NAMALWA (cell line): ENCODE results near the gene BMP8B.
"Not testable (repeated sequence)": the region's sequence is repeated elsewhere in the genome, so short reads cannot be mapped to it uniquely, and the experiment has no call there.

Experiments used
- DNase-seq: peaks from one replicate; pipeline ENCODE4 v3.0.0-alpha.2; 2015; ENCODE audit warnings: low spot score

BMP8B gene, protein sequence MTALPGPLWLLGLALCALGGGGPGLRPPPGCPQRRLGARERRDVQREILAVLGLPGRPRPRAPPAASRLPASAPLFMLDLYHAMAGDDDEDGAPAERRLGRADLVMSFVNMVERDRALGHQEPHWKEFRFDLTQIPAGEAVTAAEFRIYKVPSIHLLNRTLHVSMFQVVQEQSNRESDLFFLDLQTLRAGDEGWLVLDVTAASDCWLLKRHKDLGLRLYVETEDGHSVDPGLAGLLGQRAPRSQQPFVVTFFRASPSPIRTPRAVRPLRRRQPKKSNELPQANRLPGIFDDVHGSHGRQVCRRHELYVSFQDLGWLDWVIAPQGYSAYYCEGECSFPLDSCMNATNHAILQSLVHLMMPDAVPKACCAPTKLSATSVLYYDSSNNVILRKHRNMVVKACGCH

DNA sequence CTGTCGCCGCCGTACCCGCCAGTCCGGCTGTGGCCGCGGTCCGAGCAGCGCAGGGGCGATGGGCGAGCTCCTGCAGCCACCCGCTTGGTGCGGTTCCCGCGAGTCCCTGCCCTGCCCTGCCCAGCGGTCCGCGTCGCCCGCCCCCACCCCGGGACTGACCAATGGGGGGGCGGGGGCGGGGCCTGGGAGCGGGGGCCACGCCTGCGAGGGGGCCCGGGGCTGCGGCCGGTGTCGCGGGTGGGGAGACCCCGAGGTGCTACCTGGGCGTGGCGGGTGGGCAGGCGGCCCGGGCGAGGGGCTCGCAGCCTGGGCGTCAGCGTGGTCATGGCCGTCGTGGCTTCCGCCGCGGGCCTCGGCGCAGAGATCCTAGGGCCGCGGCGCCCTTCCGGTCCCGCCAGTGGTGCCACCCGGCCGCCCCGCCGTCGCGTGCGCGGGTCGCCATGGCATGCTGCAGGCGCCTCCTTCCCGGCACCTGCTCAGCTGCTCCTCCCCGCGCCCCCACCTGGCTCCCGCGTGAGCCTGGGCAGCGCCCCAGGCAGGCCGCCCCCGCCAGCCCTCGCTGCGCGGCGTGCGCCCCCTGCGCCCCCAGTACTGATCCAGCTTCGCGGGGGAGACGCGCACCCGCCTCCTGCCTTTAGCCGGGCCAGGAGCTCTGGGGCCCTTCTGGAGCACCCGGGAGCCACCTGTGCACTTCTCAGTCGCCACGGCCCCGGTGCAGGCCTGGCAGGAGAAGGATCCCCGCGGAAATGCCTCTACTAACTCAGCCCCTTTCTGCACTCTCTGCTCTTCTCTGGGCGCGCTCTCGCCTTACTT lies at the start of gene BMP8B:
TSS of gene BMP8B (minus strand) at position 108 of the 813 bp plus-strand sequence. CDS start 380 bp downstream, outside the sequence.
- no peak for DNase-seq

DNA sequence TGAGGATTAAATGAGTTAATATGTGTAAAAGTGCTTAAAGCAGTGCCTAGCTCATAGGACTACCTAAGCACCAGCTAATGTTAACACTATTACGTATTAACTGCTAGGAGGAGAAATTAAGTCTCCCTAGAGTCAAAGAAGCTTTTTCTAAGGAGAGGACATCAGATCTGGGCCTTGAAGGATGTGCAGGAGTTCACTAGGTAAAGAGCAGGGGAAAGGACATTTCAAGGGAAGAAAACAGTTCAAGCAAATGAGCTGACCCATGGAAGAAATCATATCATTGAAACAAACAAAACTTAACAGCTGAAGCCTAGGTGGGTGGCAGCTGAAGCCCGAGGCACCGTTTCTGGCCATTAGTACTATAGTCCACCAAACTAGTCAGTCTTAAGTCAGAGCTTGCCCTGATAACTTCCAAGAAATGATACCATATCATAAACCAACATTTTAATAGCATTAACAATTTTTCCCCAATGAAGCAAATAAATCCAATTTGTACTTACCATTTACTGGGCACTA lies 48.0 kb upstream of the BMP8B start:
- no peak for DNase-seq

DNA sequence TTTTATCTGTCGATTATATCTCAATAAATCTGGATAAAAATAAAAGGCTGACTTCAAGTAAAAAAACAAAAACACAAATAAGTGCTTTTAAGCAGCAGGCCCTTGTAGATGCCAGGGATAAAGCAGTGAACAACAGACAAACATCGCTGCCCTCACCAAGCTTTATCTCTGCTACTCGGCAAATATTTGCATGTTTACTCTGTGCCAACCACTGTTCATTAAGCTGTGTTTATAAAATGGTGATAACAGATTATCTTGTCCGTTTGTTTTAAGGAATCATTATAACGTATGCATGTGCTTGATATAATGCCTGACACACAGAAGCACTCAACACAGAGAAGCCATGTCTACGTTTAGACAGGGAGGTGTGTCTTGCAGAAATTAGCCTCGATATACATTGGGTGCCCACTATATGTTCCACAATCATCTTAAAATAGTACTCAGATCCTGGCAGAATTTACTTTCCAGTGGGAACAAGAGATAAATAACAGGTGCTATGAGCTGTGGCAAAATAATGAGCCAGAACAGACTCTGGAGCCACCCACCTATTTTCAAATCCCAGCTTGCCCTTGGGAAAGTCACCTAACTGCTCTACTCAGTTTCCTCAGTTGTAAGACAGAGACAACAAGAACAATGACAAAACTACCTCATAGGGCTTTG lies 47.4 kb upstream of the BMP8B start:
- no peak for DNase-seq

DNA sequence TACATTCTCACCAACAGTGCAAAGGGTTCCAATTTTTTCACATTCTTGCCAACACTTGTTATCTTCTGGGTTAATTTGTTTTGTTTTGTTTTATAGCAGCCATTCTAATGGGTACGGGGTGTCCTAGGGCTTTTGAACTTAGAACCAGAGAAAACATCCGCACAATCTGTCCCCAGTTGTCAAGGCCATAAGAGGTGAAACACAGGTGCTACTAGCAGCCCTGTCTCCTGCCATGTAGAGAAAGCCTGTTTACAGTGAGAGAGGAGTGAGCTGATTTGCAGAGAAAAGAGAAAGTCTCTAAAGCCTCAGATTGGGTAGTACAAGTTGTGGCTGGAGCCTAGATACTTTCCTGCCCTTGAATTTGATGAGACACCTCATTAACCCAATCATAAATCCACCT lies 46.4 kb upstream of the BMP8B start:
- no peak for DNase-seq

DNA sequence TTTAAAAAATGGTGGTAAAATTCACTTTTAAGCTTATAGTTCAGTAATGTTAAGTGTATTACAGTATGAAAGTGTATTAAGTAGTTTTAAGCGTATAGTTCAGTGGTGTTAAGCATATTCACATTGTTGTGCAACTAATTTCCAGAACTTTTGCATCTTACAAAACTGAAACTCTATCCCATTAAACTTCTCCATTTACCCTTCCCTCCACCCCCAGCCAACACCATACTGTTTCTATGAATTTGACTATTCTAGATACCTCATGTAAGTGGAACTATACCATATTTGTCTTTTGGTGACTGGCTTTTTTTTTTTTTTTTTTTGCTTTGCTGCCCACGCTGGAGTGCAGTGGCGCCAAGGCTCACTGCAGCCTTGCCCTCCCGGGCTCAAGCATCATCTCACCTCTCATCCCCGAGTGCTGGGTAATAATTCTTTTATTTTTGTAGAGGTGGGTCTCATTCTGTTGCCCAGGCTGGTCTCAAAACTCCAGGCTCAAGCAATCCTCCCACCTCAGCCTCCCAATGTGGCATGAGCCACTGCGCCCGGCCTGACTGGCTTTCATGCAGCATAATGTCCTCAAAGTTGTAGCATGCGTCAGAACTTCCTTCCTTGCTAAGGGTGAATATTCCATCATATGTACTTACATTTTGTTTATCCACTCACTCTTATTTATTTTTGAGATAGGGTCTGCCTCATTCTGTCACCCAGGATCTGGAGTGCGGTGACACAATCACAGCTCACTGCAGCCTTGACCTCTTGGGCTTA lies 45.1 kb upstream of the BMP8B start:
- DNase-seq = no peak

DNA sequence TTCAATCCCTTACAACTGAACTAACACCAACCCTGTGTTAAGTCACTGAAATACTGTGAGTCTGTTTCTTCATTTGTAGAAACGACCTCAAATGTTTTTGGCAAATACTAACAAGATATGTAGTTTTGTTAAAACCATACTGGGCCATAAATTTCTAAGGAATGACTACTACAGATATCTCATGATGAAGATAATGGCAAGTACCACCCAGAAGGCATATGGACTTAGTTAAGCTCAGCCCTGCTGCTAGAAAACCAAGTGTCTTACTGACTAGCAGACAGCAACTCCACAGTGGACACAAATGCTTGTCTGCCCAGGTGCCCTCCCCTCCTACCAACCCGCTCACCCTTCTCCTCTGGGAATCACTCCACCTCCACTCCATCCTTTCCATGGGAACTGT lies 44.5 kb upstream of the BMP8B start:
- no peak for DNase-seq

DNA sequence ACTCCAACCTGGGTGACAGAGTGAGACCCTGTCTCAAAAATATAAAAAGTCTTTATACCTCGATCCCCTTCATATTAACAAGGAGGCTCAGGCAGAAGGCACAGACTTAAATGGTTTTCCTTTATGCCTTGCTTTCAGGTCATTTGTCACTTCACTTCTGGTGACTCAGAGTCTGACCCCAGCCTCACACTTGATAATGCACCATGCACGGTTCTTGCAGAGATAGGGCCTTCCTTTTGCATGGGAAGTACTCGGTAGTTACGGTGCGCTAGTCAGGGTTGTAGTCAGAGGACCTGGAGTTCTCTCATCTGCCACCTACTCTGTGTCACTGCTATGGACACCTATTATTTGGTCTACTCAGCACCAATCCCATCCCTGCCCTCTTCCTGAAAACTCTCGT lies 43.6 kb upstream of the BMP8B start:
- no peak for DNase-seq

DNA sequence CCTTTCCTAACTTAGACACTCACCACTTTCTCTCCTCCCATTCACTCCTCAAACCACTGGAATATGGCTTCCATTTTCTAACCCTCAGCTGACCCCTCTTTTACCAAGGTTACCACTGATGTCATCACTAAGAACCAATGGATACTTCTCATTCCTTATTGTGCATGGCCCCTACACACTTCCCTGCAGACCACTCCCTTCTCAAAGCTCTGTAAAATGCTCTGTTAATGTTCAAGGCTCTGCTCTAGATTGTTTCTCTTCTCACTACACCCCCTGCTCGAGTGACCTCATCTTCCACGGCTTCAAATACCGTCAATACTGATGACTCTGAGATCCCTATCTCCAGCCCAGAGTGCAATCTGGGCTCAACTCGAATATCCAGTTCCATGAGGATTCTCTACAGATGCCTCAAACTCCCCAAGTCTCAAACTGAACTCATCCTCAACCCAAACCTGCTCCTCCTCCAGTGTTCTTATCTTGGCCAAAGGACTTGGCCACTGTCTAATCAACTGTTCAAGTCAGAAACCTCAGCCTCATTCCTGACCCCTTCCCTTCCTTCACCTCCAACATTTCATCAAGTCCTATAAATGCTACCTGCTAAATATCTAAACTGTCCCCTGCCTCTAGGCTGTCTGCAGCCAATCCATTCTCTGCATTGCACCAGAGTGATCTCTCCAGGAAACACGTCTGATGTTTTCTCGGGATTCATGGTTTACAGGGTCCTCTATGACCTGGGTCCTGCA lies 41.3 kb upstream of the BMP8B start:
- DNase-seq = no peak

DNA sequence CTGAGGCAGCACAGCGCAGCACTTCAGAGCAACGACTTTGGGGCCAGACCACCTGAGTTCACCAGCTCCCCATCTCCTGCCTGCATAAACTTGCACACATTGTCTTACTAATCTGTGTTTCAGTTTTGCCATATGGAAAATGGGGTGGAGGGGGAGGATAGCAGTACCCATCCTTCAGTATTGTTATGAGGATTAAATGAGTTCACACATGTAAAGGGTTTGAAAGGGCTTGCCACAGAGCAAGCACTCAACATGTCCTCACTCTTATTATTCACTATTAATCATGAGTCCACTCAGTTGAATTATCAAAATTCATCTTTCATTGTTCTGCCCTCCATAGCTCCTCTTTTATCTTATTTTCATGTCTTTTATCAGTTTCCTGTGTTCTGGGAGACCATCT lies 40.1 kb upstream of the BMP8B start:
- no peak for DNase-seq

DNA sequence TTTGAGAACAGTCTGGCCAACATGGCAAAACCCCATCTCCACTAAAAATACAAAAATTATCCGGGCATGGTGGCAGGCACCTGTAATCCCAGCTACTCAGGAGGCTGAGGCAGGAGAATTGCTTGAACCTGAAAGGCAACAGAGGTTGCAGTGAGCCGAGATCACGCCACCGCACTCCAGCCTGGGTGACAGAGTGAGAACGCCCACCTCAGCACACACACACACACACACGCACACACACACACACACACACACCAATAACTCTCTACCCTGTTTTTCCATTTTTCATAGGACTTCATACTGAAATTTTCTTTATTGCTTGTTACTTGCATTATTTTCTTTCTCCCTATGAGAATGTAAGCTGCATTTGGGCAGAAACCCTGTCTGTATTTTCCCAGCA lies 39.6 kb upstream of the BMP8B start:
- not testable (repeated sequence) for DNase-seq

DNA sequence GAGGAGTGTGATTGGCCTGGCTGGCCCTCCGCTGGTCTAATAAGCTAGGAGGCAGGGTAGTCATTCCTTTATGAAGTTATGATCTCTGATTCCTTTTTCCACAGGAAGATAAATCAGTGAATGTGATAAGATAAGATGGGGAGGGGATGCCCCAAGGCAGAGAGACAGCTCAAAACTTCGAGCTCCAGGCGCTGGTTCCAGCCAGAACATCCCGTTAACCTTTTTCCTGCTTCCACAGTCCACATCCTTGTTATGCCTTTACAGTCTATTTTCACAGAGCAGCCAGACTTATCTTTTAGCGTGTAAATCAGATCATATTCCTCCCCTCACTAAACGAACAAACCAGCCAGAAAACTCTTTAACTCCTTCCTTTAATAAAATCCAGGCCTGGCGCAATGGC lies 38.5 kb upstream of the BMP8B start:
- no peak for DNase-seq

DNA sequence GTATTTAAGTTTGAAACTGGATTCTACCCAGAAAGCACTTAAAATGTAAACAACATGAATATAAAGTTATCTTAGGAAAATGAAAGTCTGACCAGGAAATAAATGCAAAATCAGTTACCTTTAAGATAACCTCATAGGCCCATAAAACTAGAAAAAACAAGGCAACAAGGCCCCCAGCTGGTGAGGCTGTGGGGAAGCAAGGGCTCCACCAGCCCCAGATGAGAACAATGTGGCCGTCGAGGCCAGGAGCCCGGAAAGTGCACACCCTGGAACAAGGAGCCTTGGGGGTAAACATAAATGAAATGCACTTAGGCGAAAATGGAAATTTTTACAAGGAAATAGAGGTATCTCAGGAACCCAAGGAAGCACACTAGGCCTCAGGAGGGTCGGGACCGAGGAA lies 37.9 kb upstream of the BMP8B start:
- DNase-seq = peak; percentile 40

DNA sequence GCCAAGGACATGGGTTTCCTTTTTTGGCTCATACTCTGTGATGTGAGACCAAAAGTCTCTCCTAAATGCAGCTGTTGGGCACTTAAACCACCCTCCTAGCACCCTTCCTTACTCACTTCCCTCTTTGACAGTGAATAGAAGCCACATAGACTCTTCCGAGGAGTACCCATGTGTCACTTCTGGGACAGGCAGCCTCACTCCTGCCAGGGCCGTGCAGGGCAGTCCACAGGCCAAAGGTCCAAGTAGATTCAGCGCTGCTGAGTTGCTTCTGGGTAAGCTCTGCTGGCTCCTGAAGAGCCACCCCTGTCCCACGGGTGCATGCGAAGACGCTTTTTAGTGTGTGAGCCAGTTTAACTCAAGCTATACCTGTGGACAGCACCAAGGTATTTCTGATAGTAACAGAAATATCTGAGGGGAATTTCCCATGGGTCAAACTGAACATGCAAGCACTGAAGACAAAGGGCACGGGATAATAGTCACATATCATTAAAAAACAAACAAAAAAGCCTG lies 36.8 kb upstream of the BMP8B start:
- peak; percentile 32 for DNase-seq

DNA sequence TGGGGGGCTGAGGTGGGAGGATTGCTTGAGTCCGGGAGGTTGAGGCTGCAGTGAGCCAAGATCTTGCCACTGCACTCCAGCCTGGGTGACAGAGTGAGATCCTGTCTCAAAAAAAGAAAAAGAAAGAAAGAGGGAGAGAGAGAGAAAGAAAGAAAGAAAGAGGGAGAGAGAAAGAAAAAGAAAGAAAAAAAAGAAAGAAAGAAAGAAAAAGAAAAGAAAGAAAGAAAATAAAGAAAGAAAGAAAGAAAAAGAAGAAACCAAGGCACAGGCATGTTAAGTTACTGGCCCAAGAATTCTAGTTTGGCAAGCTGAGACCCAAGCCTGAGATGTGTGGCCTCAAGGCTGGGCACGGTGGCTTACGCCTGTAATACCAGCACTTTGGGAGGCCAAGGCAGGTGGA lies 34.8 kb upstream of the BMP8B start:
- not testable (repeated sequence) for DNase-seq

DNA sequence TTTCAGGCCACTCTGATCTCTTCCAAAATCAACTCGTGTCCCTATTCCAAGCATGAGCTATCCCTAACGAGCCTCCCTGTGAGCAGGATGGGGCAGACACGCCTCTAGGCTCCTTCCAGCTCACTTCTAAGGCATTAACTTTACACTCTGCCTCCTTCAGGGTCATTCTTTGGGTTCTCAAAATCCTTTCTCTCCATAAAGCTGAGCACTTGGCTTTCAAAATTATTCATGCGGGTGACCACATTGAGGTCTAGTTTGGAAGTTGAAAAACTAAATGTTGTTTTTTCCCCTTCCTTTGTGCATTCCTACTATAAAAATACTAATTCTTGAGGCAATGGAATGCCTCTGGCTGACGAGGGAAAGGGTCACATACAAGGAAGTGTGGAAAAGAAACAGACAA lies 33.5 kb upstream of the BMP8B start:
- no peak for DNase-seq

DNA sequence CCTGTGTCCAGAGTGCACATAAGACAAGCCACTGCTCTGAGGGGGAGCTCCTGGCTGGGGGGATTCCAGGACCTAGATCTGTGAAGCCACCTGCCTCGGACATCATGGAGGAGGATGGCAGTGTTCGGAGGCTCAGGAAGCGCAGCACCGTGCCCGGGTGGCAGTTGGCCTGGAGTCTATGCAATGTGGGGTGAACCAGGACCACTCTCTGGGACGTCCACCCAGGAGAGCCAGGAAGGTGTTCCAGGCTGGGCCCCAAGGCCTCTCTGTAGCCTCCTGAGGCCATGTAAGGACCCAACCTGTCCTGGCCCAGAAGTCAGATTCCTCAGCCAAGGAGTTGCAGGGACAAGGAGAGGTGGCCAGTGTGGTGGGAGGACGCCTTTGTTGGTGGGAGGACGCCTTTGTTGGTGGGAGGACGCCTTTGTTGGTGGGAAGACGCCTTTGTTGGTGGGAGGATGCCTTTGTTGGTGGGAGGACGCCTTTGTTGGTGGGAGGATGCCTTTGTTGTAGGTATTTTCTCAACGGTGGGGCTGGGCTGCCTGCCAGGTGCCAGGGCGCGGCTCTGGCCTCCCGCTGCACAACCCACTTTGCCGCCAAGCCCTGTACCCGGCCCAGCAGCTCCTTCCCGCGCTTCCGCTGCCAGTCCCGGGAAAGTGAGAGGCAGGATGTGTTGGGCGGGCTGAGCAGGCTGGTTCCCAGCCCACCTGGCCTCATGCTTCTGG lies 30.6 kb upstream of the BMP8B start:
- no peak for DNase-seq

DNA sequence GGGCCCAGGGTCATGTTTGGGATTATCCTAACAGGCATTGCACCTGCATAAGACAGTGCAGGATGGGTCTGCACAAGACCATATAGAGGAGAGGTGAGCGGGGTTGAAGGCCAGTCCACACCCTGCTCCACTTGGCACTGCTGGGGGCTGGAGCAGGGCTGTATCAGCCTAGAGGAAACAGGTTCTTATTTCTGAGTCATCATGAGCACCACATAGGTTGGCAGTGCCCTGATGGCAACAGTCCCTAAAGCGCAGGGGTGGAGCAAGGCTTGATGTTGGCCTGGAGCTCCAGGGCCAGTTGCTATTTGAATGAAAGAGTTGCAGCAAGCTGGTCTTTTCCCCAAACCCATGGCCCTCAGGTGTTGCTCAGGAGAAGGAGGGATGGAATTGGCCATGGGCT lies 29.8 kb upstream of the BMP8B start:
- no peak for DNase-seq

DNA sequence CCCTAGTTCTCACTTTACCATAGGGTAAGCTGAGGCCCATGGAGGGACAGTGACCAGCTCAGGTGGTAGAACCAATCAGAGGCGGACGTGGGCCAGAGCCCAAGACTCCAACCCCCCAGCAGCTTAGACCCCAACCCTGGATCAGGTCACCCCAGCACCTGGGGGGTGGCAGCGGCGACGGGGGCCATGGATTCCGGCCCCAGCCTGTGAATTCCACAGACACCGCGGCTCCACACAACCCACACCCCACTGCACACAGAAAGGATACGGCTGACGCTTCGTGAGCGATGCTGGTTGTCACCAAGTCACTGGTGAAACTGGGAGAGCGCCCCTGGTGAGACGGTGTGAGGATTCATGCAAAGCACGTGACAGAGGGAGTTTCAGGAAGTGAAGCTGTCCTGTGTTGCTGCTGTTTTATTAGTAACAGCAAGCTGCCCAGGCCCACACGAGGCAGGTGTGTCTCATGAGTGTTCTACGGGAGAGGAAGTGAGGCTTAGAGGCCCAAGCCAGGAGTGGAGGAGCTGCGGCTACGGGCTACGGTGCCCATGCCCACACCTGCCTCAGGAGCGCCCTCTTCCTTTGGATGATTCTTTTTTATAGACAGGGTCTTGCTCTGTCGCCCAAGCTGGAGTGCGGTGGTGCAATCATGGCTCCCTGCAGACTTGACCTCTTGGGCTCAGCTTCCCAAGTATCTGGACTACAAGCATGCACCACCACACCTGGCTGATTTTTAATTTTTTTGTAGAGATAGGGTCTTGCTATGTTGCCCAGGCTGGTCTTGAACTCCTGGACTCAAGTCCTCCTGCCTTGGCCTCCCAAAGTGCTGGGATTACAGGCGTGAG lies 28.6 kb upstream of the BMP8B start:
- DNase-seq = peak; percentile 95

DNA sequence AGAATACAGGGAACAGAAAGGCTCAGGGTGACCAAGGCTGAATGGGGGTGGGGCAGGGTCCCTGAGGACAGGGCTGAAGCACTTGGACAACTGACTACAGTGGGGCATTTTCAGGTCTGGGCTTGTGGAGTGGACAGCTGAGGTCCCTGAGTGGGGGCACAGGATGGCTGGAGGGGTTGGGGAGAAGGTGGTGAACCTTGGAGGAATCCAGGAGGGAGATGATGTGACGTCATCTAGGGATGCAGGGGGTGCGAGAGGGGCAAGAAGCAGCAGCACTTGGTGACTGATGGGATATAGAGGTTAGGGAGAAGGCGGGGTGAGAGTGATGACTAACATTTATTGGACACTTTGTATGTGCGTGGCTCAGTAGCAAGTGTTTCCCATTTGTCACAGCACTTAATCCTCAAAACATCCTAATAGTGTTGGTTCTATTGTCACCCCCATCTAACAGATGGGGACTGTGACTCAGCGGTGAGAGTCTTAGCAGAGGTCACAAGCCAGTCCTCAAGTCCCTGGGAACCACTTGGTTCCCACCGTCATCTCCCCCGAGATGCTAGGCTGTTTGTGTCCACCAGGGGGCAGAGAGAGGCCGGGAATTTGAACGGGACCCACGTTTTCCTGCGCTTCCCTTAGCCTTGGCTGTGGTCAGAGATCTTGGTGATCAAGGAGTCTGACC lies 27.9 kb upstream of the BMP8B start:
- peak; percentile 80 for DNase-seq
